HEK293 (cell line): ENCODE measurements around the gene ATG4A.

ENCODE experiments used
- CTCF ChIA-PET: fragments of 350-600 bp; formaldehyde crosslinking; extraction: SDS; loops from one replicate; lab custom pipeline; 2021; ENCODE audit warnings: antibody characterized with exemption; lab: Yijun Ruan, JAX
- POLR2A ChIA-PET: fragments of 300-600 bp; formaldehyde crosslinking; extraction: SDS; loops from one replicate; lab custom pipeline; 2020; ENCODE audit warnings: antibody characterized with exemption, inconsistent platforms; lab: Yijun Ruan, JAX
- H3K27ac ChIP-seq: fragments of 200-500 bp; sonication (Bioruptor generic); 2 replicates; pipeline ENCODE4 v1.5.1; 2014; ENCODE audit warnings: low read depth, low read length, control low read depth, inconsistent platforms; ENCODE audit errors: extremely low read depth
- H3K36me3 ChIP-seq, 2 experiments: fragments of 200-500 bp in 1 of 2; sonication (Bioruptor generic) in 1 of 2; 1 replicate in 1 of 2; 2 replicates in 1 of 2; pipeline ENCODE4 v1.5.1; 2014 to 2017; ENCODE audit warnings: inconsistent platforms in 2 of 2, low read length in 2 of 2; ENCODE audit not compliant: control insufficient read depth in 2 of 2, insufficient read depth in 1 of 2
- H3K4me1 ChIP-seq: fragments of 200-500 bp; sonication (Bioruptor generic); 2 replicates; pipeline ENCODE4 v1.5.1; 2014; ENCODE audit warnings: mild to moderate bottlenecking, low read length, inconsistent platforms; ENCODE audit not compliant: control insufficient read depth, insufficient read depth
- H3K4me3 ChIP-seq: 2 replicates; pipeline ENCODE4 v1.5.1; 2011; ENCODE audit warnings: low read depth, mild to moderate bottlenecking, control low read depth, low read length, moderate library complexity
- H3K9me3 ChIP-seq: fragments of 200-500 bp; sonication (Bioruptor generic); 2 replicates; pipeline ENCODE4 v1.5.1; 2014; ENCODE audit warnings: low read depth, low read length, inconsistent platforms; ENCODE audit not compliant: control insufficient read depth, insufficient read depth
- BCL11A ChIP-seq: fragments of 450-650 bp; formaldehyde crosslinking; IDR thresholded peaks from 2 replicates; pipeline ENCODE4 v1.5.1; 2016; ENCODE audit warnings: low read depth, missing biosample characterization, missing genetic modification characterization
- BCL6B ChIP-seq: fragments of 450-650 bp; formaldehyde crosslinking; IDR thresholded peaks from 2 replicates; pipeline ENCODE4 v1.5.1; 2017; ENCODE audit warnings: missing biosample characterization, missing genetic modification characterization
- FEZF1 ChIP-seq: fragments of 450-650 bp; formaldehyde crosslinking; IDR thresholded peaks from 2 replicates; pipeline ENCODE4 v1.5.1; 2016; ENCODE audit warnings: missing biosample characterization, missing genetic modification characterization
- GFI1B ChIP-seq: fragments of 450-650 bp; formaldehyde crosslinking; IDR thresholded peaks from 2 replicates; pipeline ENCODE4 v1.5.1; 2016; ENCODE audit warnings: missing biosample characterization, missing genetic modification characterization
- HOXD13 ChIP-seq: sonication (generic); formaldehyde crosslinking; IDR thresholded peaks from 2 replicates; pipeline ENCODE4 v1.8.0; 2022; ENCODE audit warnings: missing genetic modification reagents, borderline replicate concordance
- PATZ1 ChIP-seq: fragments of 450-650 bp; formaldehyde crosslinking; IDR thresholded peaks from 2 replicates; pipeline ENCODE4 v1.5.1; 2016; ENCODE audit warnings: missing biosample characterization, missing genetic modification characterization
- PRDM1 ChIP-seq: fragments of 450-650 bp; formaldehyde crosslinking; IDR thresholded peaks from 2 replicates; pipeline ENCODE4; 2016; ENCODE audit warnings: missing biosample characterization, missing genetic modification characterization
- PRDM6 ChIP-seq: fragments of 450-650 bp; formaldehyde crosslinking; IDR thresholded peaks from 2 replicates; pipeline ENCODE4 v1.5.1; 2017; ENCODE audit warnings: missing biosample characterization, missing genetic modification characterization
- REPIN1 ChIP-seq: fragments of 450-650 bp; formaldehyde crosslinking; IDR thresholded peaks from 2 replicates; pipeline ENCODE4 v1.5.1; 2017; ENCODE audit warnings: missing biosample characterization, missing genetic modification characterization, low read depth
- SCRT2 ChIP-seq: fragments of 450-650 bp; formaldehyde crosslinking; IDR thresholded peaks from 2 replicates; pipeline ENCODE4 v1.5.1; 2016; ENCODE audit warnings: missing biosample characterization, missing genetic modification characterization
- TCF7L2 ChIP-seq: IDR thresholded peaks from 2 replicates; pipeline ENCODE4 v1.6.1; 2011; ENCODE audit warnings: low read depth, mild to moderate bottlenecking, inconsistent platforms, low read length, moderate library complexity, borderline replicate concordance
- ZIC2 ChIP-seq: fragments of 450-650 bp; formaldehyde crosslinking; IDR thresholded peaks from 2 replicates; pipeline ENCODE4 v1.5.1; 2016; ENCODE audit warnings: missing biosample characterization, missing genetic modification characterization
- ZNF121 ChIP-seq: fragments of 450-650 bp; formaldehyde crosslinking; IDR thresholded peaks from 2 replicates; pipeline ENCODE4 v1.5.1; 2016; ENCODE audit warnings: missing biosample characterization, missing genetic modification characterization
- ZNF132 ChIP-seq: fragments of 450-650 bp; formaldehyde crosslinking; IDR thresholded peaks from 2 replicates; pipeline ENCODE4 v1.5.1; 2017; ENCODE audit warnings: missing biosample characterization, missing genetic modification characterization, borderline replicate concordance
- ZNF362 ChIP-seq: fragments of 450-650 bp; formaldehyde crosslinking; IDR thresholded peaks from 2 replicates; pipeline ENCODE4 v1.5.1; 2016; ENCODE audit warnings: missing biosample characterization, missing genetic modification characterization
- ZNF776 ChIP-seq: fragments of 450-650 bp; formaldehyde crosslinking; IDR thresholded peaks from 2 replicates; pipeline ENCODE4 v1.5.0; 2017; ENCODE audit warnings: missing biosample characterization, missing genetic modification characterization, borderline replicate concordance

Gene ATG4A

GRCh38 chrX:108081110-108081509 is 10.5 kb upstream of the ATG4A start:
- Histone ChIP-seq H3K36me3 (peaks cover 3 to 14% of the 10 kb centered on the region in 2 experiments; a peak in 2 of 3 replicates), H3K4me1 (no peaks in the 10 kb centered on the region), H3K9me3 (no peaks in the 10 kb centered on the region), H3K27ac (no peak overlapping the region), H3K4me3 (no peak overlapping the region)
- TF ChIP-seq ZIC2 (tag by site-specific recombination) (peak; percentile 40; the same call in 1 of the 2 replicates), BCL6B (tag by site-specific recombination) (peak; percentile 22; the same call in 1 of the 2 replicates), TCF7L2 (peak; percentile 73; the same call in 1 of the 2 replicates), PRDM6 (tag by site-specific recombination) (peak; percentile 49), FEZF1 (tag by site-specific recombination) (peak; percentile 61), REPIN1 (tag by site-specific recombination) (no peak)
- CTCF ChIA-PET, result interaction anchor here (0.7 kb wide), 1 partner anchor 188 kb away, joined by 4 read pairs; no protein-coding TSS in a partner anchor
- POLR2A ChIA-PET, result interaction anchor here (1.2 kb wide), 1 partner anchor 10 kb away, joined by 5 read pairs; the partner anchor contains the start of genes ATG4A and PSMD10

- no peak for TF ChIP-seq ZNF776 (tag by site-specific recombination)
- TF ChIP-seq SCRT2 (tag by site-specific recombination), result no peak
- ChIA-PET POLR2A (no interaction called here), CTCF (interaction anchor here (1.2 kb wide), 1 partner anchor 27 kb away, joined by 3 read pairs; no protein-coding TSS in a partner anchor)
- Histone ChIP-seq H3K4me3 (no peak overlapping the region), H3K9me3 (no peaks in the 10 kb centered on the region), H3K36me3 (peaks cover 9 to 33% of the 10 kb centered on the region in 2 experiments), H3K27ac (no peak overlapping the region), H3K4me1 (no peaks in the 10 kb centered on the region)
These were observed 3.8 kb upstream of the ATG4A start for GRCh38 chrX:108087792-108088191.

GRCh38 chrX:108088511-108088910 is 3.1 kb upstream of the ATG4A start:
- Histone ChIP-seq H3K27ac (no peak overlapping the region), H3K9me3 (no peaks in the 10 kb centered on the region), H3K4me3 (no peak overlapping the region), H3K36me3 (peaks cover 9 to 33% of the 10 kb centered on the region in 2 experiments), H3K4me1 (no peaks in the 10 kb centered on the region)
- TF ChIP-seq GFI1B (tag by site-specific recombination) (peak; percentile 28; the same call in 1 of the 2 replicates), ZNF362 (tag by site-specific recombination) (no peak), BCL11A (tag by site-specific recombination) (no peak), TCF7L2 (0 out of 2 replicates have a peak, but pooled peaks have one; percentile 42)
- ChIA-PET CTCF (interaction anchor here (0.7 to 1.2 kb wide), 2 partner anchors 15 to 28 kb away, joined by 3 read pairs; no protein-coding TSS in a partner anchor), POLR2A (no interaction called here)

GRCh38 chrX:108090491-108091263 is 901 bp upstream of the ATG4A start:
- CTCF ChIA-PET, result interaction anchor here (1.0 to 1.1 kb wide), 2 partner anchors 17 to 20 kb away, joined by 3 read pairs; no protein-coding TSS in a partner anchor
- Histone ChIP-seq H3K4me3 (peak overlapping the region; percentile 74), H3K36me3 (peaks cover 6 to 19% of the 10 kb centered on the region in 2 experiments; a peak in 2 of 3 replicates), H3K9me3 (no peaks in the 10 kb centered on the region), H3K4me1 (no peaks in the 10 kb centered on the region)
- POLR2A ChIA-PET, result interaction anchor here (0.7 to 1.1 kb wide), 4 partner anchors 10 to 75 kb away, joined by 3 to 8 read pairs (median 4); no protein-coding TSS in a partner anchor
- peak; percentile 74 for TF ChIP-seq PRDM1 (tag by site-specific recombination)
- TF ChIP-seq PATZ1 (tag by site-specific recombination), result no peak
- no peak for TF ChIP-seq ZNF132
- no peak for TF ChIP-seq ZNF121 (tag by site-specific recombination)
- TF ChIP-seq HOXD13 (CRISPR knock-in tag), result no peak
- TF ChIP-seq, all 188 proteins: peak for 1
- peak overlapping the region; percentile 75 for H3K27ac ChIP-seq
